HAP-1 (cell line): ENCODE measurements around the gene MRPL3.
"Not testable (repeated sequence)": the region's sequence is repeated elsewhere in the genome, so short reads cannot be mapped to it uniquely, and the experiment has no call there.

Experiments
- DNase-seq, 2 experiments: peaks; one replicate each; pipeline ENCODE4 v3.0.0-alpha.2; 2016 to 2020; ENCODE audit warnings: low spot score in 2 of 2
- H3K27me3 ChIP-seq: fragments of 250-450 bp; sonication (Bioruptor Pico); 2 replicates; pipeline ENCODE4 v1.5.1; 2020; ENCODE audit warnings: low read depth, mild to moderate bottlenecking, moderate library complexity
- H3K36me3 ChIP-seq: fragments of 250-450 bp; sonication (Bioruptor Pico); replicated peaks from 2 replicates; pipeline ENCODE4 v1.5.1; 2020; ENCODE audit warnings: mild to moderate bottlenecking
- H3K4me1 ChIP-seq: fragments of 250-450 bp; sonication (Bioruptor Pico); 2 replicates; pipeline ENCODE4 v1.5.1; 2020; ENCODE audit warnings: mild to moderate bottlenecking
- H3K4me3 ChIP-seq: fragments of 250-450 bp; sonication (Bioruptor Pico); 2 replicates; pipeline ENCODE4 v1.5.1; 2020; ENCODE audit warnings: mild to moderate bottlenecking, moderate library complexity
- H3K9me3 ChIP-seq: fragments of 250-450 bp; sonication (Bioruptor Pico); 2 replicates; pipeline ENCODE4 v1.5.1; 2020; ENCODE audit warnings: mild to moderate bottlenecking, moderate library complexity
- in situ Hi-C: fragments of 300-500 bp; cut with MboI; formaldehyde crosslinking; loops from 3 replicates; pipeline ENCODE4 v1.14.3; 2020; ENCODE audit warnings: low sequenced_read_pairs, inconsistent platforms, mixed read lengths

Gene MRPL3

DNA sequence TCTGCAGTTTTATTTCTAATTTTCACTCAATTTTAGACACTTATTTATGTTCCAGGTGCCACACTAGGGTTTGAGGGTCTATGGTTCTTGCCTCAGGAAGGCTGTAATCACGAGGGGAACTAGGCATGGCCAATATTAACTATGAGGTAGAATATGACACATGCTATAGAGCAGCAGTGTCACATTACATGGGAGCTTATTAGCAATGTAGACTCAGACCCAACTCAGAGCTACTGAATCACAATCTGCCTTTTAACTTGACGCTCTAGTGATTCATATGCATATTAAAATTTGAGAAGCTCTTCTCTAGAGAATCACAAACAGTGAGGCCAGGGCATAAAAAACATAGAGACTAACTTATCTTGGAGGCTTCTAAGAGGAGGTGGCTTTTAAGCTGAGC lies 32.8 kb upstream of the MRPL3 start:
- Histone ChIP-seq H3K27me3 (0 out of 2 replicates have a peak, but pooled peaks cover 4% of the 10 kb centered on the region), H3K9me3 (no peaks in the 10 kb centered on the region), H3K4me1 (no peaks in the 10 kb centered on the region; the same call in 1 of the 2 replicates), H3K36me3 (no peaks in the 10 kb centered on the region), H3K4me3 (no peak overlapping the region)
- in situ Hi-C loops = loop anchor here (25.0 kb wide), 1 partner anchor 477 kb away; no protein-coding TSS in a partner anchor
- no peak for DNase-seq

DNA sequence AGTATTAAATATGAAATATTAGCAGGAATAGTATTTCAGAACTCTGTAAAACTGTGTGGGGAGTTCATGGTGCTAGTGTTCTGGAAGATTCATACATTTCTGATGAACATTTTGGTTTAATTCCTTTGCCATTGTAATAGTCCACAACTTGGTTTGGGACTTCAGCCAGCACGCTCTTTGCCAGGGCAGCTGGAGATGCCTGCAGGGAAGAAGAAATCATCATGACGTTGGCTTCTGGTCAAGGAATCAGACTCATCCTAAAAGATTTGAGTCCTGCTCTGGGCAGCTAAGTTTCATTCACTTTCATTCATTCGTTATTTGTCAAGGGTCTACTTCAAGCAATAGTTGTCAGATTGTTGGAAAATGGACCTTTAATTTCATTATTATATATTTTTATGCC lies 32.4 kb upstream of the MRPL3 start:
- in situ Hi-C loops = loop anchor here (25.0 kb wide), 1 partner anchor 477 kb away; no protein-coding TSS in a partner anchor
- Histone ChIP-seq H3K9me3 (no peaks in the 10 kb centered on the region), H3K4me1 (no peaks in the 10 kb centered on the region; the same call in 1 of the 2 replicates), H3K27me3 (0 out of 2 replicates have a peak, but pooled peaks cover 4% of the 10 kb centered on the region), H3K36me3 (no peaks in the 10 kb centered on the region), H3K4me3 (no peak overlapping the region)
- DNase-seq = no peak

DNA sequence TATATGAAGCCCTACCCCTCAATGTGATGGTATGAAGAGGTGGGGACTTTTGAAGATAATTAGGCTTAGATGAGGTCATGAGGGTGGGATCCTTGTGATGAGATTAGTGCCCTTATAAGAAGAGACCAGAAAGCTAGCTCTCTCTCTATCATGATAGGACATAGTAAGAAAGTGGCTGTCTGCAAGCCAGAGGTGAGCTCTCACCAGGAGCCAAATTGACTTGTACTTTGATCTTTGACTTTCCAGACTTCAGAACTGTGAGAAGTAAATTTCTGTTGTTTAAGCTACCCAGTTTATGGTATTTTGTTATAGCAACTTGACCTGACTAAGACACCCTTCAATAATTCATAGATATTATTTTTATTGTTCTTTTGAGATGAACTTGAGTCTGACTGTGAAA lies 29.9 kb upstream of the MRPL3 start:
- Histone ChIP-seq H3K9me3 (no peaks in the 10 kb centered on the region), H3K27me3 (0 out of 2 replicates have a peak, but pooled peaks cover 4% of the 10 kb centered on the region), H3K4me1 (no peaks in the 10 kb centered on the region; the same call in 1 of the 2 replicates), H3K4me3 (no peak overlapping the region), H3K36me3 (no peaks in the 10 kb centered on the region)
- no peak for DNase-seq
- in situ Hi-C loops = loop anchor here (25.0 kb wide), 1 partner anchor 480 kb away; no protein-coding TSS in a partner anchor

GRCh38 chr3:131530843-131531242 lies 28.1 kb upstream of the MRPL3 start:
- Histone ChIP-seq H3K9me3 (no peaks in the 10 kb centered on the region), H3K36me3 (no peaks in the 10 kb centered on the region), H3K4me1 (no peaks in the 10 kb centered on the region; the same call in 1 of the 2 replicates), H3K27me3 (0 out of 2 replicates have a peak, but pooled peaks cover 4% of the 10 kb centered on the region), H3K4me3 (no peak overlapping the region)
- in situ Hi-C loops = loop anchor here (25.0 kb wide), 1 partner anchor 481 kb away; no protein-coding TSS in a partner anchor
- no peak for DNase-seq

DNA sequence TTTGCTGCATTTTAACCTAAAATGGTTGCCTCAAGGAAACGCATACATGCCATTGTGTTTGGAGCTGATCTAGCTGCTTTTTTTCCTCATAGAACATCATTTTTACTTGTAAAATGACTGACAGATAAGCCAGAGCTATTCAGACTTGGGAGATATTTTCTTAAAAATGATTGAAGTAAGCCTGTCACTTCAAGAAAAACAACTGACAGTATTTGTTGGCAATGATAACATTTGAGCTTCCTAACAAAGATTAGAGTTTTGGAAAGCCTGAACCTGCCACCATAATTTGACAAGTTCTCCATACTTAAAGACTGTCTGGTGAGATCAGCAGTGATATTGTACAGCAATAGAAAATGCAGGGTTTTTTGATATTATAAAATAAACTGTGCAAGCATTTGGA lies 27.6 kb upstream of the MRPL3 start:
- Histone ChIP-seq H3K4me3 (no peak overlapping the region), H3K9me3 (no peaks in the 10 kb centered on the region), H3K27me3 (0 out of 2 replicates have a peak, but pooled peaks cover 4% of the 10 kb centered on the region), H3K4me1 (no peaks in the 10 kb centered on the region), H3K36me3 (no peaks in the 10 kb centered on the region)
- in situ Hi-C loops = loop anchor here (25.0 kb wide), 1 partner anchor 482 kb away; no protein-coding TSS in a partner anchor
- no peak for DNase-seq

GRCh38 chr3:131526801-131527347 lies 24.1 kb upstream of the MRPL3 start:
- H3K36me3 ChIP-seq = no peaks in the 10 kb centered on the region
- no peaks in the 10 kb centered on the region for H3K4me1 ChIP-seq
- no peaks in the 10 kb centered on the region for H3K27me3 ChIP-seq
- in situ Hi-C loops = loop anchor here (25.0 kb wide), 1 partner anchor 485 kb away; no protein-coding TSS in a partner anchor
- H3K9me3 ChIP-seq = no peaks in the 10 kb centered on the region
- H3K4me3 ChIP-seq = no peak overlapping the region
- no peak for DNase-seq

DNA sequence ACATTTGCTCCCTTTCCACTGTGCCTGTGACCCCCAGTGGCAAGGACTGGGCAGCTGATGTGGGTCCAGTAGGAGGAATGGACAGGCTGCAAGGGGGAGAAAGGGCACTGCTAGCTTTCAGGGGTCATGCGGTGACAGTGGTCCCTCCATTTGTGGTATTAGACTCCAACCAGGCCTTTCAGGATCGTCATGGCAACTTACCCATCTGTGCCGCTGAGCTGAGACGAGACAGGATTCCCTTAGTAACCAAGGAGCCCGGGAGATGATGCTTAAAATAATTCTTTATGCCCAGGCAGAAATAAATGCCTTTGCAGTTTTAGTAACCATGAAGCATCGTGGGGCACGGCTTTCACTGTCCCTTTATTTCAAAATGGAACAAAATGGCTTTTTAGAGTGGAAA lies 15.9 kb upstream of the MRPL3 start:
- Histone ChIP-seq H3K4me3 (no peak overlapping the region), H3K4me1 (no peaks in the 10 kb centered on the region), H3K36me3 (no peaks in the 10 kb centered on the region), H3K9me3 (no peaks in the 10 kb centered on the region), H3K27me3 (no peaks in the 10 kb centered on the region; the same call in 1 of the 2 replicates)
- in situ Hi-C loops = no loop called here
- no peak for DNase-seq

- peaks cover 13% of the 10 kb centered on the region for H3K36me3 ChIP-seq
- DNase-seq = no peak
- peaks cover 11% of the 10 kb centered on the region for H3K4me1 ChIP-seq
- H3K4me3 ChIP-seq = no peak overlapping the region
- in situ Hi-C loops = no loop called here
- H3K9me3 ChIP-seq = no peaks in the 10 kb centered on the region
- H3K27me3 ChIP-seq = peaks cover 9% of the 10 kb centered on the region
Measured at GRCh38 chr3:131505421-131505820, 2.6 kb upstream of the MRPL3 start.

- no peak for DNase-seq
- in situ Hi-C loops = no loop called here
- Histone ChIP-seq H3K4me1 (peaks cover 11% of the 10 kb centered on the region), H3K36me3 (peaks cover 31% of the 10 kb centered on the region), H3K9me3 (no peaks in the 10 kb centered on the region), H3K27me3 (peaks cover 8% of the 10 kb centered on the region), H3K4me3 (peak overlapping the region; percentile 94)
Measured at GRCh38 chr3:131503320-131503635, 507 bp upstream of the MRPL3 start.

- Histone ChIP-seq H3K4me3 (peak overlapping the region; percentile 94), H3K9me3 (no peaks in the 10 kb centered on the region), H3K27me3 (peaks cover 4% of the 10 kb centered on the region; the same call in 1 of the 2 replicates), H3K36me3 (peaks cover 43% of the 10 kb centered on the region), H3K4me1 (peaks cover 11% of the 10 kb centered on the region)
- DNase-seq = peak in 1 of 2 experiments; percentile 5
- in situ Hi-C loops = no loop called here
Measured at GRCh38 chr3:131501949-131502348, 822 bp downstream of the MRPL3 start.

DNA sequence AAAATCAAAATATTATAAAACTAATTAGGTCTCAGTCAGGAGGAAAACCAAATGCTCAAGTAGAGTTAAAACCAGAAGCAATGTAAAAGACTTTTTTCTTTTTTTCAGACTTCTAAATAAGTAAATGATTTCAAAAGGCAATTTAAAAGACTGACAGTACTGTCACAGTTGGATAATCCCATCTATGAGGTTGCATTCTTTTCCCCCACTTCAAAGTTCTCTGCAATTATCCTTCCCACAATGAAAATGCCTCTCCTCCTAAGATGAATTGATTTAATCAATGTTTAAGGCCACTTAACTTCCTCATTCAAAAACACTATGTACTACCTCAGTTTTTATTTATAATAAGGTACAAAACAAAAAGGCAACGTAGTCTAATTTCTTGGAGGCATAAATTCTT lies 8.1 kb downstream of the MRPL3 start:
- no peak overlapping the region for H3K4me3 ChIP-seq
- H3K36me3 ChIP-seq = peaks cover 83% of the 10 kb centered on the region
- H3K4me1 ChIP-seq = peaks cover 12% of the 10 kb centered on the region
- no peaks in the 10 kb centered on the region for H3K27me3 ChIP-seq
- peak in 1 of 2 experiments; percentile 36 for DNase-seq
- in situ Hi-C loops = no loop called here
- no peaks in the 10 kb centered on the region for H3K9me3 ChIP-seq

DNA sequence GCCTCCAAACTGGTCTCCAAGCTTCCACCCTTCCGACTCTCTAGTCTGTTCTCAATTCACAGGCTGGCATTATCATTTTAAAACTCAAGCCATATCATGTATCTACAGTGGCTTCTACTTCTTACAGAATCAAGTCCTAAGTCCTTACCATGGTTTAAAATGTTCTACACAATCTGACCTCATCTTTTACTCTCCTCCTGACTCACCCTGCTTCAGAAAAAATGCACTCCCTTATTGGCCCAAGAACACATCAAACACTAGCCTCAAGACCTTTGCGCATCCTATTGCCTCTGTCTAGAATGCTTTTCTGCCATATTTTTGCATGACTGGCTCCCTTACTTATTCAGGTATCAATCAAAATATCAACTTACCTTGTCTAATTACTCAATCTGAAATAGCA lies 11.0 kb downstream of the MRPL3 start:
- DNase-seq = no peak
- Histone ChIP-seq H3K36me3 (peaks cover 83% of the 10 kb centered on the region), H3K4me1 (peaks cover 12% of the 10 kb centered on the region), H3K27me3 (no peaks in the 10 kb centered on the region), H3K4me3 (no peak overlapping the region), H3K9me3 (no peaks in the 10 kb centered on the region)
- in situ Hi-C loops = no loop called here

GRCh38 chr3:131491084-131491483 lies 11.7 kb downstream of the MRPL3 start:
- Histone ChIP-seq H3K4me1 (peaks cover 12% of the 10 kb centered on the region), H3K27me3 (no peaks in the 10 kb centered on the region), H3K9me3 (no peaks in the 10 kb centered on the region), H3K36me3 (peaks cover 79% of the 10 kb centered on the region), H3K4me3 (no peak overlapping the region)
- DNase-seq = no peak
- in situ Hi-C loops = no loop called here

- H3K9me3 ChIP-seq, H3K27me3 ChIP-seq, in situ Hi-C loops, DNase-seq, H3K4me3 ChIP-seq: not testable (repeated sequence)
- Histone ChIP-seq H3K4me1 (peaks cover 21% of the 10 kb centered on the region), H3K36me3 (peaks cover 68% of the 10 kb centered on the region)
Measured at GRCh38 chr3:131486545-131486944, 16.2 kb downstream of the MRPL3 start.
